SK-N-SH (cell line): Measurements from ENCODE around the gene HTRA3. TPM values are rescaled to one million over a fixed set of nuclear protein-coding genes. Genes with fewer than 3 reads are reported as not detected.

ENCODE experiments used
- CTCF ChIA-PET: fragments of 300-600, 350-600 bp; formaldehyde crosslinking; extraction: SDS; loops from one replicate; lab custom pipeline; 2021; lab: Yijun Ruan, JAX
- POLR2A ChIA-PET: fragments of 350-600 bp; sonication (Branson Sonifier 250); formaldehyde crosslinking; extraction: SDS; loops from one replicate; lab custom pipeline; 2020; ENCODE audit warnings: antibody characterized with exemption, inconsistent platforms; lab: Yijun Ruan, JAX
- DNase-seq: peaks from one replicate; pipeline ENCODE4 v3.0.0; 2012
- H2AFZ ChIP-seq: fragments of 200-600 bp; sonication (generic); 2 replicates; pipeline ENCODE4 v1.8.1; 2016; ENCODE audit warnings: antibody characterized with exemption, mild to moderate bottlenecking, low read depth
- H3F3A ChIP-seq: fragments of 200-600 bp; sonication (generic); replicated peaks from 2 replicates; pipeline ENCODE3; 2016; ENCODE audit warnings: antibody characterized with exemption, mild to moderate bottlenecking; ENCODE audit not compliant: insufficient read depth
- H3K27ac ChIP-seq, 2 experiments: fragments of 200-500 bp in 1 of 2; fragments of 200-600 bp in 1 of 2; sonication (Bioruptor generic) in 1 of 2; sonication (generic), shearing (Covaris generic) in 1 of 2; 2 replicates each; pipeline versions ENCODE4 v1.5.1 to v1.6.1; 2014 to 2016; ENCODE audit warnings: low read depth in 2 of 2, inconsistent platforms in 1 of 2, low read length in 1 of 2, mild to moderate bottlenecking in 1 of 2, mixed read lengths in 1 of 2
- H3K27me3 ChIP-seq: fragments of 200-600 bp; sonication (generic), shearing (Covaris generic); 2 replicates; pipeline ENCODE4 v1.6.1; 2016; ENCODE audit warnings: mixed run types; ENCODE audit not compliant: insufficient read depth
- H3K36me3 ChIP-seq, 2 experiments: fragments of 200-500 bp in 1 of 2; fragments of 200-600 bp in 1 of 2; sonication (Bioruptor generic) in 1 of 2; sonication (generic) in 1 of 2; replicated peaks in 1 of 2; 2 replicates each; pipeline versions ENCODE3 to v1.5.1; 2014 to 2016; ENCODE audit warnings: low read length in 1 of 2, mild to moderate bottlenecking in 1 of 2; ENCODE audit not compliant: insufficient read depth in 2 of 2, control insufficient read depth in 1 of 2
- H3K4me1 ChIP-seq, 2 experiments: fragments of 200-500 bp in 1 of 2; fragments of 200-600 bp in 1 of 2; sonication (Bioruptor generic) in 1 of 2; sonication (generic), shearing (Covaris generic) in 1 of 2; 2 replicates each; pipeline versions ENCODE4 v1.5.1 to v1.6.1; 2014 to 2016; ENCODE audit warnings: low read depth in 1 of 2, low read length in 1 of 2, mixed run types in 1 of 2; ENCODE audit not compliant: insufficient read depth in 2 of 2, control insufficient read depth in 1 of 2
- H3K4me2 ChIP-seq: fragments of 200-600 bp; sonication (generic), shearing (Covaris generic); 2 replicates; pipeline ENCODE4 v1.6.1; 2017; ENCODE audit warnings: mixed run types
- H3K4me3 ChIP-seq, 2 experiments: fragments of 200-500 bp in 1 of 2; fragments of 200-600 bp in 1 of 2; sonication (Bioruptor generic) in 1 of 2; sonication (generic), shearing (Covaris generic) in 1 of 2; 2 replicates each; pipeline versions ENCODE4 v1.5.1 to v1.8.1; 2014 to 2016; ENCODE audit warnings: low read depth in 2 of 2, inconsistent platforms in 1 of 2, low read length in 1 of 2, mild to moderate bottlenecking in 1 of 2, mixed read lengths in 1 of 2, moderate library complexity in 1 of 2
- H3K79me2 ChIP-seq: fragments of 200-600 bp; sonication (generic); 2 replicates; pipeline ENCODE4 v1.8.1; 2017; ENCODE audit warnings: mild to moderate bottlenecking; ENCODE audit not compliant: insufficient read depth
- H3K9ac ChIP-seq: fragments of 200-600 bp; sonication (generic); 2 replicates; pipeline ENCODE4 v1.6.1; 2017; ENCODE audit warnings: mixed run types
- H3K9me2 ChIP-seq: fragments of 200-600 bp; sonication (generic); 2 replicates; pipeline ENCODE4 v1.6.1; 2017; ENCODE audit warnings: mixed run types
- H3K9me3 ChIP-seq: fragments of 200-600 bp; sonication (generic); 2 replicates; pipeline ENCODE4 v1.6.1; 2017; ENCODE audit warnings: mixed run types, mild to moderate bottlenecking, moderate library complexity
- H4K20me1 ChIP-seq: fragments of 200-600 bp; sonication (generic); 2 replicates; pipeline ENCODE4 v1.6.1; 2017; ENCODE audit warnings: mild to moderate bottlenecking, mixed run types; ENCODE audit not compliant: insufficient read depth
- FOXM1 ChIP-seq: IDR thresholded peaks from 2 replicates; pipeline ENCODE4 v1.4.0; 2012; ENCODE audit warnings: low read depth, mild to moderate bottlenecking
- JUND ChIP-seq: IDR thresholded peaks from 2 replicates; pipeline ENCODE4 v1.4.0; 2012
- MAX ChIP-seq: IDR thresholded peaks from 2 replicates; pipeline ENCODE4 v1.4.0; 2012; ENCODE audit warnings: low read depth
- MEF2A ChIP-seq: IDR thresholded peaks from 2 replicates; pipeline ENCODE4 v1.4.0; 2012; ENCODE audit warnings: low read depth, borderline replicate concordance
- MXI1 ChIP-seq: IDR thresholded peaks from 2 replicates; pipeline ENCODE4 v1.6.1; 2012; ENCODE audit warnings: mild to moderate bottlenecking, low read depth, low read length, improper control_type of control experiment
- NRF1 ChIP-seq: IDR thresholded peaks from 2 replicates; pipeline ENCODE4 v1.6.1; 2012; ENCODE audit warnings: low read depth, mild to moderate bottlenecking, low read length
- PBX3 ChIP-seq: IDR thresholded peaks from 2 replicates; pipeline ENCODE4; 2012
- RAD21 ChIP-seq: IDR thresholded peaks from 2 replicates; pipeline ENCODE4 v1.6.1; 2012; ENCODE audit warnings: mild to moderate bottlenecking, low read length
- RFX5 ChIP-seq: IDR thresholded peaks from 2 replicates; pipeline ENCODE4 v1.6.1; 2012; ENCODE audit warnings: mild to moderate bottlenecking, improper control_type of control experiment, low read length
- TEAD4 ChIP-seq: IDR thresholded peaks from 2 replicates; pipeline ENCODE4 v1.4.0; 2012; ENCODE audit warnings: mild to moderate bottlenecking, borderline replicate concordance; ENCODE audit not compliant: insufficient read depth
- YY1 ChIP-seq: IDR thresholded peaks from 2 replicates; pipeline ENCODE4 v1.4.0; 2012; ENCODE audit warnings: low read depth, mild to moderate bottlenecking
- ZBTB33 ChIP-seq: IDR thresholded peaks from 2 replicates; pipeline ENCODE4 v1.4.0; 2012; ENCODE audit warnings: low read depth, borderline replicate concordance
- WGBS: methylation state at CpG from one replicate; pipeline ENCODE4 v1.1.6; 2017; ENCODE audit warnings: low lambda C conversion rate; 5-methylcytosine and 5-hydroxymethylcytosine counted together
- polyA plus RNA-seq, 3 experiments: library from polyadenylated mRNA; depleted of rRNA; stranded (reverse); fragments of >200 nt; gene quantifications; 2 replicates each; pipeline ENCODE4 v1.2.3, GENCODE V29; 2012
- TF ChIP-seq, protein P1 (sequence below): fragments of 150-350 bp; IDR thresholded peaks from 2 replicates; pipeline ENCODE4 v1.6.1; 2017; ENCODE audit warnings: antibody characterized with exemption, low read length, low read depth, borderline replicate concordance
- TF ChIP-seq, protein P2 (sequence below): IDR thresholded peaks from 2 replicates; pipeline ENCODE4 v1.6.1; 2012; ENCODE audit warnings: mild to moderate bottlenecking, low read depth, low read length, moderate library complexity

Gene HTRA3
- polyA plus RNA-seq, 1 of the 3 experiments (the other 2 are of a cell fraction): 0.05 TPM

GRCh38 chr4:8221476-8221875 is 48.1 kb upstream of the HTRA3 start (continued):
- no peak for TF ChIP-seq PBX3
- no peak for TF ChIP-seq RFX5
- TF ChIP-seq, protein P1, sequence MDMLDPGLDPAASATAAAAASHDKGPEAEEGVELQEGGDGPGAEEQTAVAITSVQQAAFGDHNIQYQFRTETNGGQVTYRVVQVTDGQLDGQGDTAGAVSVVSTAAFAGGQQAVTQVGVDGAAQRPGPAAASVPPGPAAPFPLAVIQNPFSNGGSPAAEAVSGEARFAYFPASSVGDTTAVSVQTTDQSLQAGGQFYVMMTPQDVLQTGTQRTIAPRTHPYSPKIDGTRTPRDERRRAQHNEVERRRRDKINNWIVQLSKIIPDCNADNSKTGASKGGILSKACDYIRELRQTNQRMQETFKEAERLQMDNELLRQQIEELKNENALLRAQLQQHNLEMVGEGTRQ: peak; percentile 26; the same call in 1 of the 2 replicates
- TF ChIP-seq MEF2A: no peak
- TF ChIP-seq YY1: no peak
- peak; percentile 88 for TF ChIP-seq MXI1
- no peak for TF ChIP-seq RAD21
- no peak for TF ChIP-seq JUND

DNA sequence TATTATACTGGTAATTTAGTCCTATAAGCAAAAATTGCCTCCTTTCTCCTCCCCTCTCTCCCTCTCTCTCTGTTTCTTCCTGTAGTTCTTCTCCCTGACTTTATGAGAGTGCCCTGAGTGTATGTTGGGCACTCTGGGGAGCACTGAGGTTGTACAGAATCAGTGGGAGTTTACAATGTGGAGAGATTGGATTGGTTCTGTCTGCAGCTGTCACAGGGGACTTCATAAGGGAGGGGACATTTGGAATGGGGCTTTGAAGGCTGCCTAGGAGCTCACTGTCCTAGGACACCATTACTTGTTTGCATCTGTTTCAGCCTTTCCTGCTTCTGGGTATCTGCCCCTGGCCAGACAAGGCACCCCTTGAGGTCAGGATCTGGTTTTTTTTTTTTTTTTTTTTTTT is 47.6 kb upstream of the HTRA3 start:
- no peak overlapping the region for H3K4me3 ChIP-seq
- peaks cover 0 to 27% of the 10 kb centered on the region in 2 experiments; a peak in 1 of 4 replicates for H3K4me1 ChIP-seq
- H3K4me2 ChIP-seq: no peak overlapping the region
- no peak overlapping the region for H3K9ac ChIP-seq
- CTCF ChIA-PET: interaction anchor here (1.1 to 3.1 kb wide), 6 partner anchors 18 to 188 kb away, joined by 3 to 13 read pairs (median 6); partner anchors contain the start of gene SH3TC1
- POLR2A ChIA-PET: interaction anchor here (0.9 kb wide), 1 partner anchor 23 kb away, joined by 5 read pairs; the partner anchor contains the start of gene SH3TC1
- no peak for DNase-seq
- H4K20me1 ChIP-seq: no peaks in the 10 kb centered on the region
- H3K9me2 ChIP-seq: no peaks in the 10 kb centered on the region
- no peaks in the 10 kb centered on the region for H3F3A ChIP-seq
- H3K79me2 ChIP-seq: no peaks in the 10 kb centered on the region
- H3K27ac ChIP-seq: peak overlapping the region; percentile 40 to 98; a peak in 3 of 4 replicates
- no peaks in the 10 kb centered on the region for H3K9me3 ChIP-seq
- no peaks in the 10 kb centered on the region for H3K27me3 ChIP-seq
- TF ChIP-seq JUND (no peak), MAX (no peak), FOXM1 (no peak)
- no peak overlapping the region for H2AFZ ChIP-seq
- H3K36me3 ChIP-seq: peaks cover 0 to 3% of the 10 kb centered on the region in 2 experiments

GRCh38 chr4:8222609-8223388 is 46.8 kb upstream of the HTRA3 start:
- no peaks in the 10 kb centered on the region for H3F3A ChIP-seq
- H3K4me1 ChIP-seq: peaks cover 0 to 27% of the 10 kb centered on the region in 2 experiments; a peak in 1 of 4 replicates
- peak; percentile 72 for DNase-seq
- no peaks in the 10 kb centered on the region for H3K27me3 ChIP-seq
- ChIA-PET CTCF (interaction anchor here (1.2 to 3.1 kb wide), 4 partner anchors 17 to 181 kb away, joined by 3 to 13 read pairs (median 6); no protein-coding TSS in a partner anchor), POLR2A (interaction anchor here (0.9 kb wide), 1 partner anchor 24 kb away, joined by 5 read pairs; the partner anchor contains the start of gene SH3TC1)
- H4K20me1 ChIP-seq: no peaks in the 10 kb centered on the region
- 96% methylated on average over 14 of the region's 15 CpGs for WGBS
- H3K4me3 ChIP-seq: no peak overlapping the region
- no peaks in the 10 kb centered on the region for H3K79me2 ChIP-seq
- peak overlapping the region in 1 of 2 experiments; percentile 82; a peak in 3 of 4 replicates for H3K27ac ChIP-seq
- H2AFZ ChIP-seq: no peak overlapping the region
- TF ChIP-seq MAX: no peak
- no peak for TF ChIP-seq NRF1
- TF ChIP-seq, protein P2, sequence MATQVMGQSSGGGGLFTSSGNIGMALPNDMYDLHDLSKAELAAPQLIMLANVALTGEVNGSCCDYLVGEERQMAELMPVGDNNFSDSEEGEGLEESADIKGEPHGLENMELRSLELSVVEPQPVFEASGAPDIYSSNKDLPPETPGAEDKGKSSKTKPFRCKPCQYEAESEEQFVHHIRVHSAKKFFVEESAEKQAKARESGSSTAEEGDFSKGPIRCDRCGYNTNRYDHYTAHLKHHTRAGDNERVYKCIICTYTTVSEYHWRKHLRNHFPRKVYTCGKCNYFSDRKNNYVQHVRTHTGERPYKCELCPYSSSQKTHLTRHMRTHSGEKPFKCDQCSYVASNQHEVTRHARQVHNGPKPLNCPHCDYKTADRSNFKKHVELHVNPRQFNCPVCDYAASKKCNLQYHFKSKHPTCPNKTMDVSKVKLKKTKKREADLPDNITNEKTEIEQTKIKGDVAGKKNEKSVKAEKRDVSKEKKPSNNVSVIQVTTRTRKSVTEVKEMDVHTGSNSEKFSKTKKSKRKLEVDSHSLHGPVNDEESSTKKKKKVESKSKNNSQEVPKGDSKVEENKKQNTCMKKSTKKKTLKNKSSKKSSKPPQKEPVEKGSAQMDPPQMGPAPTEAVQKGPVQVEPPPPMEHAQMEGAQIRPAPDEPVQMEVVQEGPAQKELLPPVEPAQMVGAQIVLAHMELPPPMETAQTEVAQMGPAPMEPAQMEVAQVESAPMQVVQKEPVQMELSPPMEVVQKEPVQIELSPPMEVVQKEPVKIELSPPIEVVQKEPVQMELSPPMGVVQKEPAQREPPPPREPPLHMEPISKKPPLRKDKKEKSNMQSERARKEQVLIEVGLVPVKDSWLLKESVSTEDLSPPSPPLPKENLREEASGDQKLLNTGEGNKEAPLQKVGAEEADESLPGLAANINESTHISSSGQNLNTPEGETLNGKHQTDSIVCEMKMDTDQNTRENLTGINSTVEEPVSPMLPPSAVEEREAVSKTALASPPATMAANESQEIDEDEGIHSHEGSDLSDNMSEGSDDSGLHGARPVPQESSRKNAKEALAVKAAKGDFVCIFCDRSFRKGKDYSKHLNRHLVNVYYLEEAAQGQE: no peak
- TF ChIP-seq ZBTB33: no peak
- no peak for TF ChIP-seq TEAD4
- no peak overlapping the region for H3K9ac ChIP-seq
- H3K36me3 ChIP-seq: peaks cover 0 to 3% of the 10 kb centered on the region in 2 experiments
- no peaks in the 10 kb centered on the region for H3K9me3 ChIP-seq
- no peak overlapping the region for H3K4me2 ChIP-seq
- H3K9me2 ChIP-seq: no peaks in the 10 kb centered on the region
